ENCODE data around the gene SIRPA. TPM values are rescaled to one million over a fixed set of nuclear protein-coding genes. Genes with fewer than 3 reads are reported as not detected.

SIRPA gene
- total RNA-seq, 2 experiments from 2014 or later: 0.60 to 0.64 TPM

- intact Hi-C loops (cut with DNase I, micrococcal nuclease): no loop called here
- H3K27ac ChIP-seq (ENCODE audit: low read depth in 1 of 2, low read length in 2 of 2): no peak overlapping the region
- TF ChIP-seq, protein P1, sequence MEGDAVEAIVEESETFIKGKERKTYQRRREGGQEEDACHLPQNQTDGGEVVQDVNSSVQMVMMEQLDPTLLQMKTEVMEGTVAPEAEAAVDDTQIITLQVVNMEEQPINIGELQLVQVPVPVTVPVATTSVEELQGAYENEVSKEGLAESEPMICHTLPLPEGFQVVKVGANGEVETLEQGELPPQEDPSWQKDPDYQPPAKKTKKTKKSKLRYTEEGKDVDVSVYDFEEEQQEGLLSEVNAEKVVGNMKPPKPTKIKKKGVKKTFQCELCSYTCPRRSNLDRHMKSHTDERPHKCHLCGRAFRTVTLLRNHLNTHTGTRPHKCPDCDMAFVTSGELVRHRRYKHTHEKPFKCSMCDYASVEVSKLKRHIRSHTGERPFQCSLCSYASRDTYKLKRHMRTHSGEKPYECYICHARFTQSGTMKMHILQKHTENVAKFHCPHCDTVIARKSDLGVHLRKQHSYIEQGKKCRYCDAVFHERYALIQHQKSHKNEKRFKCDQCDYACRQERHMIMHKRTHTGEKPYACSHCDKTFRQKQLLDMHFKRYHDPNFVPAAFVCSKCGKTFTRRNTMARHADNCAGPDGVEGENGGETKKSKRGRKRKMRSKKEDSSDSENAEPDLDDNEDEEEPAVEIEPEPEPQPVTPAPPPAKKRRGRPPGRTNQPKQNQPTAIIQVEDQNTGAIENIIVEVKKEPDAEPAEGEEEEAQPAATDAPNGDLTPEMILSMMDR (IDR thresholded peaks at IDR 0.05): no peak
- no peak overlapping the region for H3K4me3 ChIP-seq (ENCODE audit: low read length)
- H3K9me3 ChIP-seq (ENCODE audit: control insufficient read depth in 1 of 2, insufficient read depth in 1 of 2, low read length in 2 of 2): peaks cover 0 to 5% of the 10 kb centered on the region in 2 experiments
- peaks cover 0 to 5% of the 10 kb centered on the region in 2 experiments for H3K27me3 ChIP-seq (ENCODE audit: control insufficient read depth in 1 of 2, insufficient read depth in 2 of 2, low read length in 2 of 2)
- H3K4me1 ChIP-seq (ENCODE audit: insufficient read depth, low read length): no peaks in the 10 kb centered on the region
- H3K27me3 Mint-ChIP-seq: peaks cover 29% of the 10 kb centered on the region
- ChIA-PET CTCF (no interaction called here), POLR2A (no interaction called here)
- no peaks in the 10 kb centered on the region for H3K4me1 Mint-ChIP-seq (ENCODE audit: low read depth)
- H3K4me3 Mint-ChIP-seq: no peak overlapping the region
- no peaks in the 10 kb centered on the region for H3K36me3 Mint-ChIP-seq (ENCODE audit: low read depth)
- no peaks in the 10 kb centered on the region for H3K36me3 ChIP-seq (ENCODE audit: insufficient read depth, low read length)
- H3K9me3 Mint-ChIP-seq: no peaks in the 10 kb centered on the region
- DNase-seq: no peak
- ATAC-seq (ENCODE audit: poor library complexity): no peak
- H3K27ac Mint-ChIP-seq: no peak overlapping the region
These were observed 20.0 kb upstream of the SIRPA start for GRCh38 chr20:1875183-1875554.

GRCh38 chr20:1875762-1876161, 19.4 kb upstream of the SIRPA start:
- TF ChIP-seq, protein P1 (IDR thresholded peaks at IDR 0.05): no peak
- Mint-ChIP-seq H3K4me1 (ENCODE audit: low read depth) (no peaks in the 10 kb centered on the region), H3K27me3 (peaks cover 26% of the 10 kb centered on the region), H3K27ac (no peak overlapping the region), H3K4me3 (no peak overlapping the region), H3K36me3 (ENCODE audit: low read depth) (no peaks in the 10 kb centered on the region), H3K9me3 (no peaks in the 10 kb centered on the region)
- Histone ChIP-seq H3K9me3 (ENCODE audit: control insufficient read depth in 1 of 2, insufficient read depth in 1 of 2, low read length in 2 of 2) (peaks cover 0 to 5% of the 10 kb centered on the region in 2 experiments), H3K27ac (ENCODE audit: low read depth in 1 of 2, low read length in 2 of 2) (no peak overlapping the region), H3K36me3 (ENCODE audit: insufficient read depth, low read length) (no peaks in the 10 kb centered on the region), H3K4me3 (ENCODE audit: low read length) (no peak overlapping the region), H3K4me1 (ENCODE audit: insufficient read depth, low read length) (no peaks in the 10 kb centered on the region), H3K27me3 (ENCODE audit: control insufficient read depth in 1 of 2, insufficient read depth in 2 of 2, low read length in 2 of 2) (peaks cover 0 to 3% of the 10 kb centered on the region in 2 experiments)
- ATAC-seq (ENCODE audit: poor library complexity): no peak
- no peak for DNase-seq
- POLR2A ChIA-PET: no interaction called here
- CTCF ChIA-PET: no interaction called here
- intact Hi-C loops (cut with DNase I, micrococcal nuclease): no loop called here

GRCh38 chr20:1876217-1876921, 18.8 kb upstream of the SIRPA start:
- ATAC-seq (ENCODE audit: poor library complexity): no peak
- Histone ChIP-seq H3K4me1 (ENCODE audit: insufficient read depth, low read length) (no peaks in the 10 kb centered on the region), H3K27me3 (ENCODE audit: control insufficient read depth in 1 of 2, insufficient read depth in 2 of 2, low read length in 2 of 2) (peaks cover 0 to 3% of the 10 kb centered on the region in 2 experiments), H3K36me3 (ENCODE audit: insufficient read depth, low read length) (no peaks in the 10 kb centered on the region), H3K4me3 (ENCODE audit: low read length) (no peak overlapping the region), H3K9me3 (ENCODE audit: control insufficient read depth in 1 of 2, insufficient read depth in 1 of 2, low read length in 2 of 2) (peaks cover 0 to 1% of the 10 kb centered on the region in 2 experiments), H3K27ac (ENCODE audit: low read depth in 1 of 2, low read length in 2 of 2) (no peak overlapping the region)
- Mint-ChIP-seq H3K36me3 (ENCODE audit: low read depth) (no peaks in the 10 kb centered on the region), H3K4me1 (ENCODE audit: low read depth) (no peaks in the 10 kb centered on the region), H3K27ac (no peak overlapping the region), H3K4me3 (no peak overlapping the region), H3K9me3 (no peaks in the 10 kb centered on the region), H3K27me3 (peaks cover 20% of the 10 kb centered on the region)
- CTCF ChIA-PET: no interaction called here
- no peak for DNase-seq
- POLR2A ChIA-PET: no interaction called here
- intact Hi-C loops (cut with DNase I, micrococcal nuclease): no loop called here
- TF ChIP-seq, protein P1 (IDR thresholded peaks at IDR 0.05): no peak
